Skeletal muscle cell (primary cell): Measurements from ENCODE around the gene RBM38.
"Not testable (repeated sequence)": the region's sequence is repeated elsewhere in the genome, so short reads cannot be mapped to it uniquely, and the experiment has no call there.

Source experiments
- DNase-seq: peaks from one replicate; pipeline ENCODE4 v3.0.0-alpha.2; 2010; ENCODE audit warnings: low read depth
- H3K4me3 ChIP-seq: 2 replicates; pipeline ENCODE4 v1.5.1; 2011; ENCODE audit warnings: low read depth, mild to moderate bottlenecking, control low read depth, low read length, moderate library complexity

Gene RBM38

GRCh38 chr20:57413986-57414385 is 22.8 kb downstream of the RBM38 start:
- no peak overlapping the region for H3K4me3 ChIP-seq
- no peak for DNase-seq

GRCh38 chr20:57414867-57415592 is 23.8 kb downstream of the RBM38 start:
- H3K4me3 ChIP-seq: no peak overlapping the region
- no peak for DNase-seq

- no peak overlapping the region for H3K4me3 ChIP-seq
- no peak for DNase-seq
These were observed 24.6 kb downstream of the RBM38 start for GRCh38 chr20:57415771-57416170.

- DNase-seq: no peak
- no peak overlapping the region for H3K4me3 ChIP-seq
These were observed 25.3 kb downstream of the RBM38 start for GRCh38 chr20:57416296-57417022.

- DNase-seq: no peak
- no peak overlapping the region for H3K4me3 ChIP-seq
These were observed 26.0 kb downstream of the RBM38 start for GRCh38 chr20:57417051-57417689.

GRCh38 chr20:57417830-57418780 is 26.9 kb downstream of the RBM38 start:
- DNase-seq: no peak
- no peak overlapping the region for H3K4me3 ChIP-seq

GRCh38 chr20:57419479-57419878 is 28.3 kb downstream of the RBM38 start:
- DNase-seq, H3K4me3 ChIP-seq: not testable (repeated sequence)

- DNase-seq: no peak
- no peak overlapping the region for H3K4me3 ChIP-seq
These were observed 29.5 kb downstream of the RBM38 start for GRCh38 chr20:57420571-57421252.

GRCh38 chr20:57421253-57422220 is 30.3 kb downstream of the RBM38 start:
- H3K4me3 ChIP-seq: no peak overlapping the region
- no peak for DNase-seq

GRCh38 chr20:57422254-57422653 is 31.1 kb downstream of the RBM38 start:
- no peak for DNase-seq
- H3K4me3 ChIP-seq: no peak overlapping the region

GRCh38 chr20:57425150-57426013 is 34.2 kb downstream of the RBM38 start:
- no peak overlapping the region for H3K4me3 ChIP-seq
- no peak for DNase-seq

GRCh38 chr20:57426271-57426689 is 35.1 kb downstream of the RBM38 start:
- DNase-seq: no peak
- no peak overlapping the region for H3K4me3 ChIP-seq

- no peak for DNase-seq
- no peak overlapping the region for H3K4me3 ChIP-seq
These were observed 35.6 kb downstream of the RBM38 start for GRCh38 chr20:57426831-57427230.

GRCh38 chr20:57428324-57429158 is 37.3 kb downstream of the RBM38 start:
- H3K4me3 ChIP-seq: no peak overlapping the region
- no peak for DNase-seq

- no peak for DNase-seq
- no peak overlapping the region for H3K4me3 ChIP-seq
These were observed 37.9 kb downstream of the RBM38 start for GRCh38 chr20:57429159-57429496.

GRCh38 chr20:57429580-57430200 is 38.5 kb downstream of the RBM38 start:
- DNase-seq: no peak
- H3K4me3 ChIP-seq: no peak overlapping the region
